ENCODE results near the gene WNT16.

The WNT16 gene

DNA sequence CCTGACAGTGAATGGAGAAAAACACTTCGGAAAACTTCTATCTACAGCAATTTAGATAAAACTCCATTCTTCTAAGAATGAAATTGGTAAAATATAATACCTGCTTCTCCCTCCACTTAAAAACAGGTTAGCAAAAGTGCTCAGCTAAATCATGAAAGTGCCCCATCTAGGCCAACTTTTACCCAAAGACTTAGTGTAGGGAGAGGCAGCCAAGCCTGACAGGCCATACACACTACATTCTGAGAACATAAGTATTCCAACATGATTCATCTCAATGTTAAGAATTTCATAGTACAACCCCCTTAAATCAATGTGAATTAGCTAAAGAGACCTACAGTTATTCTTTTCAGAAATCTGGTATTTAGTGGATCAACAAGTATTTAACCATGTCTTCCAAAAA is 60.1 kb downstream of the WNT16 start:
- H3K27me3 ChIP-seq (ENCODE audit: control insufficient read depth in 1 of 2, insufficient read depth in 2 of 2, low read length in 2 of 2): no peaks in the 10 kb centered on the region
- H3K4me3 ChIP-seq (ENCODE audit: low read depth in 1 of 2, low read length in 2 of 2): no peak overlapping the region
- no peak overlapping the region for H3K27ac ChIP-seq (ENCODE audit: low read depth, low read length)
- H3K4me1 ChIP-seq (ENCODE audit: control insufficient read depth in 1 of 2, insufficient read depth in 2 of 2, low read length in 2 of 2): peaks cover 31 to 55% of the 10 kb centered on the region in 2 donors
- H3K36me3 ChIP-seq (ENCODE audit: control insufficient read depth in 1 of 2, insufficient read depth in 2 of 2, low read length in 2 of 2): no peaks in the 10 kb centered on the region
- H3K9ac ChIP-seq (ENCODE audit: low read depth in 1 of 2, low read length in 2 of 2): no peak overlapping the region
- H3K9me3 ChIP-seq (ENCODE audit: control insufficient read depth in 1 of 2, low read length in 2 of 2): no peaks in the 10 kb centered on the region

DNA sequence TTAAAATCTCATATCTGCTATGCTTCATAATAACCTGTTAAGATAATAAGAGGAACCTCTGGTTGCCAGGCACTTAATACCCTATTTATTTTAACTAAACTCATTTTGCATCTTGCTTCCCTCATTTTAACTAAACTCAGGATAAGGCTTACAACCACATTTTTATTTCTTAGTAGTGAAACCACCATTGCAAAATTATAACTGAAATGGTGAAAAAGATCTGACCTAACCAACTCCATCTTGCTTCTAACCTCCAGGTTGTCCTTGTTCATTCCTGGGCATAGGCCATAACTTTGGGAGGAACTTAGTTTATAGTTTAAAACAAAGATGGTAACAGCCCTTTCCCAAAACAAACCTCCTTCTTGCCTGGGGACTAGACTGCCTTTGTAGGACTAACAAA is 61.3 kb downstream of the WNT16 start:
- H3K4me3 ChIP-seq (ENCODE audit: low read depth in 1 of 2, low read length in 2 of 2): no peak overlapping the region
- no peaks in the 10 kb centered on the region for H3K27me3 ChIP-seq (ENCODE audit: control insufficient read depth in 1 of 2, insufficient read depth in 2 of 2, low read length in 2 of 2)
- peaks cover 28 to 49% of the 10 kb centered on the region in 2 donors for H3K4me1 ChIP-seq (ENCODE audit: control insufficient read depth in 1 of 2, insufficient read depth in 2 of 2, low read length in 2 of 2)

DNA sequence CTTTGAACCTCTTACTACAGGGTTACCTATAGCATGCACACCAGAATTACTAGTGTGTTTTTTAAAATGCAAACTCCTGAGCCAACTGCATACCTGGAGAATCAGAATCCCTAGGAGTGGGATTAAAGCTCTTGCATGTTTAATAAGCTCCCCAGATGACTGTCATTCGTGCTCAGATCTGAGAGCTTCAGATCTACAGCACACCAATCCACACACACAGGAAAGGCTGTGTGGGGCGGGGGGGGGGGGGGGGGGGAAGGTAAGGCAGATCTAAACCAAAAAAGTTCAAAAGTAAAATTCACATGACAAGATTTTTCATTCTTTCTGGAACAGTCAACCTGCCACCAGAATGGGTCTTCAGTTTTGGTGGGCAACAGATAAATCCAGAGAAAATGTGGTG is 61.8 kb downstream of the WNT16 start:
- Histone ChIP-seq H3K9me3 (ENCODE audit: control insufficient read depth in 1 of 2, low read length in 2 of 2) (no peaks in the 10 kb centered on the region), H3K4me1 (ENCODE audit: control insufficient read depth in 1 of 2, insufficient read depth in 2 of 2, low read length in 2 of 2) (peaks cover 23 to 44% of the 10 kb centered on the region in 2 donors), H3K36me3 (ENCODE audit: control insufficient read depth in 1 of 2, insufficient read depth in 2 of 2, low read length in 2 of 2) (no peaks in the 10 kb centered on the region), H3K4me3 (ENCODE audit: low read depth in 1 of 2, low read length in 2 of 2) (no peak overlapping the region), H3K9ac (ENCODE audit: low read depth in 1 of 2, low read length in 2 of 2) (no peak overlapping the region), H3K27ac (ENCODE audit: low read depth, low read length) (no peak overlapping the region), H3K27me3 (ENCODE audit: control insufficient read depth in 1 of 2, insufficient read depth in 2 of 2, low read length in 2 of 2) (no peaks in the 10 kb centered on the region)

More for the DNA sequence above, 61.3 kb downstream of the WNT16 start:
- H3K9me3 ChIP-seq (ENCODE audit: control insufficient read depth in 1 of 2, low read length in 2 of 2): no peaks in the 10 kb centered on the region
- no peak overlapping the region for H3K9ac ChIP-seq (ENCODE audit: low read depth in 1 of 2, low read length in 2 of 2)
- no peaks in the 10 kb centered on the region for H3K36me3 ChIP-seq (ENCODE audit: control insufficient read depth in 1 of 2, insufficient read depth in 2 of 2, low read length in 2 of 2)
- H3K27ac ChIP-seq (ENCODE audit: low read depth, low read length): no peak overlapping the region

Data from duodenal mucosa (tissue), 2 donors.